ENCODE results near the gene GHRHR. TPM values are rescaled to one million over a fixed set of nuclear protein-coding genes. Genes with fewer than 3 reads are reported as not detected.

GHRHR gene
- total and polyA plus RNA-seq, 4 donors: 0.38 to 0.77 (median 0.77) TPM; not detected in 1

DNA sequence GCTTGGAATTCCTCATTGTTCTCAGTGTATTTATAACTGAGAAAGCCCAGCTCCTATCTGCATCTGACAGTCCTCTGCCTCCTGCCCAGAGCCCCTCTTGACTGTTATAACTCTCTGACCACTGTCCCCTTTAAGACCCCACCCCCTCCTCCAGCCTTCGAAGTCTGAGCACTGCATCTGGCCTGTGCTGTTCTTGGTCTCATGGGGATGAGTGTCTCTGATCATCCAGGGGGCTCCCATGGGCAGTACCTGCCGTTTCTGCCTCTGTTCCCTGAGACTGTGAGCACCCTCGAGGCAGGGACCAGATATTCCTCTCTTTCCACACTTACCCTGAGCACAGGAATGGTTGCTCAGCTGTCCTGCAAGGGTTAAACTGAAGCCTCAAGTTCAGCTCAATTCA is 7.7 kb downstream of the GHRHR start:
- Histone ChIP-seq H3K27ac (ENCODE audit: low read depth in 1 of 2, low read length in 1 of 2) (no peak overlapping the region), H3K9me3 (ENCODE audit: control insufficient read depth in 4 of 4, insufficient read depth in 3 of 4, low read length in 3 of 4) (no peaks in the 10 kb centered on the region), H3K9ac (ENCODE audit: insufficient read depth in 1 of 2, low read length in 2 of 2) (no peak overlapping the region), H3K36me3 (ENCODE audit: control insufficient read depth in 4 of 4, insufficient read depth in 4 of 4, low read length in 4 of 4) (no peaks in the 10 kb centered on the region), H3K4me1 (ENCODE audit: control insufficient read depth in 5 of 5, insufficient read depth in 5 of 5, low read length in 5 of 5) (peaks cover 0 to 24% (median 0%) of the 10 kb centered on the region in 5 donors), H3K27me3 (ENCODE audit: control insufficient read depth in 3 of 3, insufficient read depth in 3 of 3, low read length in 2 of 3) (peaks cover 0 to 2% (median 0%) of the 10 kb centered on the region in 3 donors), H3K4me3 (no peak overlapping the region)
- ATAC-seq (ENCODE audit: insufficient read depth, low FRiP score): no peak
- no peak for DNase-seq
- 64% methylated on average over 3 of the region's 3 CpGs for WGBS, 2 donors
- TF ChIP-seq, protein P1, sequence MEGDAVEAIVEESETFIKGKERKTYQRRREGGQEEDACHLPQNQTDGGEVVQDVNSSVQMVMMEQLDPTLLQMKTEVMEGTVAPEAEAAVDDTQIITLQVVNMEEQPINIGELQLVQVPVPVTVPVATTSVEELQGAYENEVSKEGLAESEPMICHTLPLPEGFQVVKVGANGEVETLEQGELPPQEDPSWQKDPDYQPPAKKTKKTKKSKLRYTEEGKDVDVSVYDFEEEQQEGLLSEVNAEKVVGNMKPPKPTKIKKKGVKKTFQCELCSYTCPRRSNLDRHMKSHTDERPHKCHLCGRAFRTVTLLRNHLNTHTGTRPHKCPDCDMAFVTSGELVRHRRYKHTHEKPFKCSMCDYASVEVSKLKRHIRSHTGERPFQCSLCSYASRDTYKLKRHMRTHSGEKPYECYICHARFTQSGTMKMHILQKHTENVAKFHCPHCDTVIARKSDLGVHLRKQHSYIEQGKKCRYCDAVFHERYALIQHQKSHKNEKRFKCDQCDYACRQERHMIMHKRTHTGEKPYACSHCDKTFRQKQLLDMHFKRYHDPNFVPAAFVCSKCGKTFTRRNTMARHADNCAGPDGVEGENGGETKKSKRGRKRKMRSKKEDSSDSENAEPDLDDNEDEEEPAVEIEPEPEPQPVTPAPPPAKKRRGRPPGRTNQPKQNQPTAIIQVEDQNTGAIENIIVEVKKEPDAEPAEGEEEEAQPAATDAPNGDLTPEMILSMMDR (IDR thresholded peaks at IDR 0.05; ENCODE audit: control extremely low read depth, extremely low read depth): no peak

DNA sequence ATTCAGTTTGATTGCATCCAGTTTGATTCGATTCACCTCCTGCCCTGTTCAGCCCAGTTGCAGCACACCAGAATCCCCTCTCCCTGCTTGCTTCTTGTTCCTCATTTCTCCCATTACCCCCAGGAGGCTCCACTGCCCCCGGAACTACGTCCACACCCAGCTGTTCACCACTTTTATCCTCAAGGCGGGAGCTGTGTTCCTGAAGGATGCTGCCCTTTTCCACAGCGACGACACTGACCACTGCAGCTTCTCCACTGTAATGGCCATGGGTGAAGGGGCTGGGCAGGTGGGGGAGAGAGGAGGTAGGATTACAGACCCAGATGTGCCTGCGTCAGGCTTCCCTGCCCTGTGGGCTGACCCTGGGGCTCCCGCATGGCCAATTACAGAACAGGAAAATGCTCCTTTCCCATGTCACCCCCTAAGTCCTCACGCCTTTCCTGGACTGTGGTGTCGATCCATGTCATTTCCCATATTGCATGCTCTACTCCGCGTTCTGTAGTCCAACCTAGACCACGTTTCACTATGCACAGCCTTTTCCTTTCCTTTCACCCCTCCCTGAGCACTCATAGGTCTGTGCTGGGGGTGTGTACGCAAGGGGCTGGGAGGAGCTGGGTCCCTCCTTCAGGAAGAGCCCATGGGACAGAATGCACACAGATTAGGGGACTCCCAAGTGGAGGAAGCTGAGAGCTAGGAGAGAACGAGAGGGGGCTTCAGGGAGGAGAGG is 8.2 kb downstream of the GHRHR start:
- DNase-seq (no peak), ATAC-seq (ENCODE audit: insufficient read depth, low FRiP score) (no peak)
- H3K4me1 ChIP-seq (ENCODE audit: control insufficient read depth in 5 of 5, insufficient read depth in 5 of 5, low read length in 5 of 5): peaks cover 0 to 24% (median 0%) of the 10 kb centered on the region in 5 donors
- TF ChIP-seq, protein P1 (IDR thresholded peaks at IDR 0.05; ENCODE audit: control extremely low read depth, extremely low read depth): no peak
- H3K27ac ChIP-seq (ENCODE audit: low read depth in 1 of 2, low read length in 1 of 2): no peak overlapping the region
- peaks cover 0 to 2% (median 0%) of the 10 kb centered on the region in 3 donors for H3K27me3 ChIP-seq (ENCODE audit: control insufficient read depth in 3 of 3, insufficient read depth in 3 of 3, low read length in 2 of 3)
- no peak overlapping the region for H3K9ac ChIP-seq (ENCODE audit: insufficient read depth in 1 of 2, low read length in 2 of 2)
- no peak overlapping the region for H3K4me3 ChIP-seq
- WGBS, 2 donors: 52 to 56% methylated on average over 15 of the region's 15 CpGs
- no peaks in the 10 kb centered on the region for H3K9me3 ChIP-seq (ENCODE audit: control insufficient read depth in 4 of 4, insufficient read depth in 3 of 4, low read length in 3 of 4)
- H3K36me3 ChIP-seq (ENCODE audit: control insufficient read depth in 4 of 4, insufficient read depth in 4 of 4, low read length in 4 of 4): no peaks in the 10 kb centered on the region

DNA sequence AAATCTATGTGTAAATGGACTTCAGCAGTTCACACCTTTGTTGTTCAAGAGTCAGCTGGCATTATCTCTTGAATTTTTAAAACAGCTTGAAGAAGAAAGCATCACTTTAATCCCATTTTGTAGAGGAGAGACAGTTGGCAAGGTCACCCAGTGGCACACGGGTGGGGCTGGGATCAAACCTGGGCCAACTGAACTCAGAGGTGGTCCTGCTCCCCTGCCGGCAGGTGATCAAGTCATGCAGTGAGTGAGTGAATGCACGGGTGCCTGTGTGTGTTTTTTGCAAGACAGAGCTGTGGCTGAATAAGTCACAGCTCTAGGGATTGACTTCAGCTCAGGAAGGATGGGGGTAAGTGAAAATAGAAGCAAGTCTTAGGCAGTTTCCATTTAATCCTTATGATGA is 9.5 kb downstream of the GHRHR start:
- no peak for ATAC-seq (ENCODE audit: insufficient read depth, low FRiP score)
- H3K27ac ChIP-seq (ENCODE audit: low read depth in 1 of 2, low read length in 1 of 2): no peak overlapping the region
- H3K9me3 ChIP-seq (ENCODE audit: control insufficient read depth in 4 of 4, insufficient read depth in 3 of 4, low read length in 3 of 4): no peaks in the 10 kb centered on the region
- H3K36me3 ChIP-seq (ENCODE audit: control insufficient read depth in 4 of 4, insufficient read depth in 4 of 4, low read length in 4 of 4): no peaks in the 10 kb centered on the region
- H3K9ac ChIP-seq (ENCODE audit: insufficient read depth in 1 of 2, low read length in 2 of 2): no peak overlapping the region
- no peak overlapping the region for H3K4me3 ChIP-seq
- peaks cover 0 to 2% (median 0%) of the 10 kb centered on the region in 3 donors for H3K27me3 ChIP-seq (ENCODE audit: control insufficient read depth in 3 of 3, insufficient read depth in 3 of 3, low read length in 2 of 3)
- peaks cover 0 to 27% (median 0%) of the 10 kb centered on the region in 5 donors for H3K4me1 ChIP-seq (ENCODE audit: control insufficient read depth in 5 of 5, insufficient read depth in 5 of 5, low read length in 5 of 5)
- WGBS, 2 donors: 85 to 86% methylated on average over 3 of the region's 3 CpGs
- DNase-seq: no peak
- TF ChIP-seq, protein P1 (IDR thresholded peaks at IDR 0.05; ENCODE audit: control extremely low read depth, extremely low read depth): no peak

All from lung (tissue), 12 donors.